CD4-positive, alpha-beta T cell (primary cell): ENCODE measurements around the gene MAP1B. TPM values are rescaled to one million over a fixed set of nuclear protein-coding genes. Genes with fewer than 3 reads are reported as not detected.

Experiments used
- ATAC-seq: fragments of 200-7000 bp; cut with Tn5 transposase; one replicate; pipeline ENCODE4 v1.10.0; 2022; ENCODE audit warnings: mild to moderate bottlenecking; ENCODE audit not compliant: poor library complexity
- CTCF ChIA-PET: fragments of 350-600 bp; sonication (Branson Sonifier 250); formaldehyde crosslinking; loops from one replicate; lab custom pipeline; 2021; ENCODE audit warnings: antibody characterized with exemption, inconsistent platforms; lab: Charles Lee
- POLR2A ChIA-PET: fragments of 350-600 bp; sonication (Branson Sonifier 250); formaldehyde crosslinking; loops from one replicate; lab custom pipeline; 2021; ENCODE audit warnings: antibody characterized with exemption, inconsistent platforms; lab: Charles Lee
- DNase-seq, 14 experiments: peaks; one replicate each; pipeline ENCODE4 v3.0.0-alpha.2; 2013 to 2020; ENCODE audit warnings: mixed read lengths in 2 of 14
- H3K27ac ChIP-seq, 2 donors: one replicate each; pipeline versions ENCODE4 v1.5.1 to v1.7.0; 2013; ENCODE audit warnings: low read length in 2 of 2, low read depth in 1 of 2, mild to moderate bottlenecking in 1 of 2
- H3K27me3 ChIP-seq, 2 experiments: 1 replicate in 1 of 2; 2 replicates in 1 of 2; pipeline versions ENCODE4 v1.6.1 to v1.7.0; 2013; ENCODE audit warnings: low read length in 2 of 2, control low read depth in 1 of 2, mild to moderate bottlenecking in 1 of 2, moderate library complexity in 1 of 2; ENCODE audit not compliant: insufficient read depth in 2 of 2, control insufficient read depth in 1 of 2
- H3K36me3 ChIP-seq: one replicate; pipeline ENCODE4 v1.6.1; 2013; ENCODE audit warnings: low read length, control low read depth; ENCODE audit not compliant: insufficient read depth
- H3K4me1 ChIP-seq: one replicate; pipeline ENCODE4 v1.6.1; 2013; ENCODE audit warnings: low read length, control low read depth; ENCODE audit not compliant: insufficient read depth
- H3K4me3 ChIP-seq: one replicate; pipeline ENCODE4 v1.5.1; 2013; ENCODE audit warnings: mild to moderate bottlenecking, low read length, moderate library complexity
- H3K9me3 ChIP-seq, 2 experiments: 1 replicate in 1 of 2; 2 replicates in 1 of 2; pipeline versions ENCODE4 v1.6.1 to v1.7.0; 2013; ENCODE audit warnings: low read length in 2 of 2, mild to moderate bottlenecking in 2 of 2, control low read depth in 1 of 2, moderate library complexity in 1 of 2; ENCODE audit not compliant: control insufficient read depth in 1 of 2, insufficient read depth in 1 of 2
- H3K27ac Mint-ChIP-seq: one replicate; pipeline ENCODE4 v1.8.0; 2020; ENCODE audit warnings: mixed read lengths
- H3K27me3 Mint-ChIP-seq: one replicate; pipeline ENCODE4 v1.8.0; 2021; ENCODE audit warnings: mixed read lengths
- H3K36me3 Mint-ChIP-seq: one replicate; pipeline ENCODE4 v1.8.0; 2021; ENCODE audit warnings: low read depth, mixed read lengths
- H3K4me1 Mint-ChIP-seq: one replicate; pipeline ENCODE4 v1.8.0; 2021; ENCODE audit warnings: low read depth, mixed read lengths
- H3K4me3 Mint-ChIP-seq: one replicate; pipeline ENCODE4 v1.8.0; 2020; ENCODE audit warnings: mild to moderate bottlenecking, mixed read lengths
- H3K9me3 Mint-ChIP-seq: one replicate; pipeline ENCODE4 v1.8.0; 2020; ENCODE audit warnings: mixed read lengths
- CTCF ChIP-seq: fragments of 200-600 bp; IDR thresholded peaks from one replicate; pipeline ENCODE4 v1.8.0; 2022; ENCODE audit warnings: antibody characterized with exemption, mild to moderate bottlenecking
- intact Hi-C, 2 experiments: fragments of 100-400 bp; cut with DNase I in 1 of 2; cut with micrococcal nuclease in 1 of 2; formaldehyde crosslinking; loops; one replicate each; pipeline versions ENCODE4 v1.15.1 to v1.9.0; 2023 to 2025; cut with DNase I, micrococcal nuclease
- total RNA-seq, 174 experiments: library from RNA in 2 of 174; stranded (reverse) in 2 of 174; gene quantifications; one replicate each; pipeline ENCODE4 v1.2.3 and lab custom pipeline; 2021 to 2026

The MAP1B gene
- total RNA-seq, 2 experiments from 2014 or later: 0.03 to 0.06 TPM

- no peak for ATAC-seq
- no peak overlapping the region for H3K4me3 Mint-ChIP-seq
- Histone ChIP-seq H3K36me3 (peaks cover 6% of the 10 kb centered on the region), H3K27ac (no peak overlapping the region), H3K4me3 (no peak overlapping the region), H3K27me3 (no peaks in the 10 kb centered on the region), H3K4me1 (no peaks in the 10 kb centered on the region), H3K9me3 (no peaks in the 10 kb centered on the region)
- TF ChIP-seq CTCF: no peak
- ChIA-PET CTCF (no interaction called here), POLR2A (no interaction called here)
- H3K4me1 Mint-ChIP-seq: peaks cover 16% of the 10 kb centered on the region
- no peaks in the 10 kb centered on the region for H3K27me3 Mint-ChIP-seq
- DNase-seq: no peak
- peaks cover 19% of the 10 kb centered on the region for H3K36me3 Mint-ChIP-seq
- no peak overlapping the region for H3K27ac Mint-ChIP-seq
- no peaks in the 10 kb centered on the region for H3K9me3 Mint-ChIP-seq
- intact Hi-C loops: no loop called here
Observed at GRCh38 chr5:72252574-72253155, 145.4 kb downstream of the MAP1B start.

GRCh38 chr5:72255237-72255636 lies 148.0 kb downstream of the MAP1B start:
- peaks cover 16% of the 10 kb centered on the region for H3K4me1 Mint-ChIP-seq

GRCh38 chr5:72255670-72256069 lies 148.4 kb downstream of the MAP1B start:
- CTCF ChIA-PET: no interaction called here
- DNase-seq (no peak), ATAC-seq (no peak)
- TF ChIP-seq CTCF: no peak
- Histone ChIP-seq H3K4me1 (no peaks in the 10 kb centered on the region), H3K27me3 (no peaks in the 10 kb centered on the region), H3K9me3 (no peaks in the 10 kb centered on the region), H3K4me3 (no peak overlapping the region), H3K27ac (no peak overlapping the region), H3K36me3 (peaks cover 6% of the 10 kb centered on the region)
- intact Hi-C loops: no loop called here
- no peak overlapping the region for H3K4me3 Mint-ChIP-seq
- peaks cover 30% of the 10 kb centered on the region for H3K36me3 Mint-ChIP-seq
- no peaks in the 10 kb centered on the region for H3K27me3 Mint-ChIP-seq
- H3K9me3 Mint-ChIP-seq: no peaks in the 10 kb centered on the region
- H3K27ac Mint-ChIP-seq: no peak overlapping the region
- POLR2A ChIA-PET: no interaction called here
- H3K4me1 Mint-ChIP-seq: peaks cover 16% of the 10 kb centered on the region

More at GRCh38 chr5:72255237-72255636, 148.0 kb downstream of the MAP1B start:
- H3K4me3 Mint-ChIP-seq: no peak overlapping the region
- Histone ChIP-seq H3K36me3 (peaks cover 6% of the 10 kb centered on the region), H3K27ac (no peak overlapping the region), H3K27me3 (no peaks in the 10 kb centered on the region), H3K4me3 (no peak overlapping the region), H3K9me3 (no peaks in the 10 kb centered on the region), H3K4me1 (no peaks in the 10 kb centered on the region)
- peaks cover 30% of the 10 kb centered on the region for H3K36me3 Mint-ChIP-seq
- no peak for DNase-seq
- ChIA-PET POLR2A (no interaction called here), CTCF (no interaction called here)
- H3K9me3 Mint-ChIP-seq: no peaks in the 10 kb centered on the region
- intact Hi-C loops: no loop called here
- H3K27me3 Mint-ChIP-seq: no peaks in the 10 kb centered on the region
- no peak for ATAC-seq
- no peak overlapping the region for H3K27ac Mint-ChIP-seq
- no peak for TF ChIP-seq CTCF
